Measurements from ENCODE around the gene MAMDC4. TPM values are rescaled to one million over a fixed set of nuclear protein-coding genes. Genes with fewer than 3 reads are reported as not detected.
"Not testable (repeated sequence)": the region's sequence is repeated elsewhere in the genome, so short reads cannot be mapped to it uniquely, and the experiment has no call there.

The MAMDC4 gene
- total RNA-seq, 1 donor from 2014 or later, result 2.9 TPM

DNA sequence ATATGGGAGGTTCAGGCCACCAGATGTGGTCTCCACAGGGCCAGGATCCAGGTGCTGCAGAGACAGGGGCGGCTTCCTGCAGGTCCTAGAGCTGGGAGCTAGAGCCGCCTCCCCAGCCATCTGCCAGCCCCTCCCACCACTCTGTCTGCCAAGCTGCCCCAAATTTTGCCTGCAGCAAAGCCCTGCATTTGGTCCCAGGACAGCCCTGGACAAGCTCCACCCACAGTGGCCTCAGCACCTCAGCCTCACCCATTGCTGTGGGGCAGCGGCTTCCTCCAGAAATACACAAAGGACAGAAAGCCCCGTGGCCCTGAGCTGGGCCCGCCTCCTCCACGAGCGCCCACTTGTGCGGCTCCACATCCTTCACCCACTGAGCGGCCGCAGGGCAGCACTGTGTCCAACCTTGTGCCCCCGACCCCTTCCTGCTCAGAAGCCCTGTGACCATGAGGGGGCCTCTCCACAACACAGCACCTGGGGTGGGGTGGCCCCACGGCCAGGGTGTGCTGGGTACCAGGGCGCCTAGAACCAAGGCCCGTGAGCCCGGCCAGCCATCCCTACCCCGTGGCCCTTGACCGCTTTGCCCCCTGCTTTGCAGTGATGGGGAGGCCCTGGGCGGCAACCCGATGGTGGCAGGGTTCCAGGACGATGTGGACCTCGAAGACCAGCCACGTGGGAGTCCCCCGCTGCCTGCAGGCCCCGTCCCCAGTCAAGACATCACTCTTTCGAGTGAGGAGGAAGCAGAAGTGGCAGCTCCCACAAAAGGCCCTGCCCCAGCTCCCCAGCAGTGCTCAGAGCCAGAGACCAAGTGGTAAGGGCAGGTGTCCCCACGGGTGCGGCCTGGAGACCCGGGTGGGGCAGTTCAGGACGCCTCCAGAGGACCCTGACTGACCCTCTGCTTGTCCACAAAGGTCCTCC is 13.6 kb upstream of the MAMDC4 start:
- DNase-seq (ENCODE audit: low read depth), result no peak

- DNase-seq (ENCODE audit: low read depth), result no peak
Measured at GRCh38 chr9:136839229-136840139, 12.7 kb upstream of the MAMDC4 start.

- DNase-seq (ENCODE audit: low read depth), result no peak
Measured at GRCh38 chr9:136840140-136840876, 11.8 kb upstream of the MAMDC4 start.

GRCh38 chr9:136840877-136841645 is 11.1 kb upstream of the MAMDC4 start:
- DNase-seq (ENCODE audit: low read depth), result peak; percentile 93

DNA sequence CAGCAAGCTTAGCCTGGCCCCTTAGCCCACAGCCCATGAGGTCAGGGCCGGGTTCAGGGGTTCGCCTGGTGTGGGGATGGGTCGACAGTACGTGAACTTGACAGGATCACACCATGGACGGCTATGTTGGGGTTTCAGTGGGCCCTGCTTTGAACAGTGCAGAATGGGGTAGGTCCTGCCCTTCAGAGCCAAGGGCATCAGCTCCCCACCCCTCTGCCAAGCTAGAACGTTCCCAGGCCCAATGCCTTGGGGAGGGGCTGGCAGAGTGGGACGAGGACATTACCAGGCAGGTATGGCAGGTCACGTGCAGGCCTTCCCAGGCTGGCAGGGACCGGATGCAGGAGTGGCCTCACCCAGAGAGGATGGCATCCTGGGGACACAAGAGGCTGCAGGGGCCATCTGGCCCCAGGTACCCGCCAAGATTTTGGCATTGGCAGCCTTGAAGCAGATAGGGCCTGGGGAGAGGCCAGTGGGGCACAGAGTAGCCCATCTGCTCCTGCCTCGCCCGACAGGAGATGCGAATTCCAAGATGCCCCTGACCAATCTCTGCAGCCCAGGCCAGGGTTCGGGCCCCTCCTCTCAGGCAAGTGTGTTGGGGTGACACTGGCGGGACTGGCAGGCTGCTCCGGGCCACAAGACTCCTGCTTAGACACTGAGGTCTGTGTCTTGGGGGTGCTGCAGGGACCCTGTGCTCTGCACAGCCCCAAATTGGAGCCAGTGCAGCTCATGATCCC is 10.3 kb upstream of the MAMDC4 start:
- DNase-seq (ENCODE audit: low read depth), result not testable (repeated sequence)

DNA sequence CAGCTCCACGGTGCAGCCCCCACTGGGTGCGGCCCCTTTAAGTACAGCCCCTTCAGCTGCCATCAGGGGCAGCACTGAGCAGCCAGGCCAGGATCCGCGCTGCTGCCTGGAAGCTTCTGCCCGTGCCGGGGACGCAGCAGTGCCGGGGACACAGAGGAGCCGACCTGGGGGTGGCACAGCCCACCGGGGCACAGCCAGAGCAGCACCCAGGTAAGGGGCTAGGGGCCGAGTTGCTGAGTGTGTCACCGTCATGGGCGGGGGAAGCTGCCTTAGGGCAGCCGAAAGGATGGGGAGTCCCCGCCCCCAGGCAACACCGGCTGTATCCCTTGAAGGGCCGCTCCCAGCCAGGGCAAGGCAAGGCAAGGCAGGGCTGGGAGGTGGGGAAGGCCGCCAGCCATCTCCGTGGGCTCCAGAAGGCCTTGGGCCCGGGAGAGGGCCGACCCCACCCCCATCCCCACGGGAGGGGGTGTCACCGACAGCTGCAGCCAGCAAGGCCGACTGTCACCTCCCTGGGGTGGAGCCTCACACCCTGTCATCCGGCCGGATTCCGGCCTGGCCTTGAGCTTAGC is 9.7 kb upstream of the MAMDC4 start, which contains the start of gene AJM1:
TSS of gene AJM1 (plus strand) at position 99 of the 569 bp plus-strand sequence. CDS start 1,937 bp downstream, outside the sequence.
- DNase-seq (ENCODE audit: low read depth), result peak; percentile 87

DNA sequence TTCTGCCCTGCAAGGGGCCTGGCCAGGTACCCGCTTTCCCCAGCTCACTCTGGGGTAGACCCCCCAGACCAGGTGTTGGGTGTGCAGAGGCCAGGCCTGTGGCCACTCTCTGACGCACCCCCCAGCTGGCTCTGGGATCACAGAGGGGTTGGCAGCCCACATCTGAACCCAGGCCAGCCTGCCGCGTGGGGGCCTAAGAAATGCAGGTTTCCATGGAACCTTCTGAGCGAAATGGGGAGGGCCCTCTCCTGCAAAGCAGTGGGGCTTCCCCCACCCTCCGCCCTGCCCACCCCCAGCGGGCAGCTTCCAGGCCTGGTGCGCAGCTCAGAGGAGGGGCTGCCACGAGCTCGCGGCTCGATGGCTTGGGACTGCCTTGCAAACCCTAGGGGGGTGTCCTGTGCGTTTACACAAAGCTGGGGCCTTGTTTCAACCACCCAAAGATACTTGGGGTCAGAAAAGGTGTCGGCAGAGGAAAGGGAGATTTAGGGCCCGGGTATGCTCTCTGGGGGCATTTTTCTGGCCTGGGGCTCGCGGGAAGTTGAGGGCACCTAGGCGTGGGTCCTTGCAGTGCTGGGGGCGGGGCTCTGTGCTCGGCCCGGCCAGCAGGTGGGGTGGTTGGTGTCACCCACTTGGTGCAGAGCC is 8.9 kb upstream of the MAMDC4 start:
- DNase-seq (ENCODE audit: low read depth), result not testable (repeated sequence)

- not testable (repeated sequence) for DNase-seq (ENCODE audit: low read depth)
Measured at GRCh38 chr9:136843801-136844740, 8.1 kb upstream of the MAMDC4 start.

DNA sequence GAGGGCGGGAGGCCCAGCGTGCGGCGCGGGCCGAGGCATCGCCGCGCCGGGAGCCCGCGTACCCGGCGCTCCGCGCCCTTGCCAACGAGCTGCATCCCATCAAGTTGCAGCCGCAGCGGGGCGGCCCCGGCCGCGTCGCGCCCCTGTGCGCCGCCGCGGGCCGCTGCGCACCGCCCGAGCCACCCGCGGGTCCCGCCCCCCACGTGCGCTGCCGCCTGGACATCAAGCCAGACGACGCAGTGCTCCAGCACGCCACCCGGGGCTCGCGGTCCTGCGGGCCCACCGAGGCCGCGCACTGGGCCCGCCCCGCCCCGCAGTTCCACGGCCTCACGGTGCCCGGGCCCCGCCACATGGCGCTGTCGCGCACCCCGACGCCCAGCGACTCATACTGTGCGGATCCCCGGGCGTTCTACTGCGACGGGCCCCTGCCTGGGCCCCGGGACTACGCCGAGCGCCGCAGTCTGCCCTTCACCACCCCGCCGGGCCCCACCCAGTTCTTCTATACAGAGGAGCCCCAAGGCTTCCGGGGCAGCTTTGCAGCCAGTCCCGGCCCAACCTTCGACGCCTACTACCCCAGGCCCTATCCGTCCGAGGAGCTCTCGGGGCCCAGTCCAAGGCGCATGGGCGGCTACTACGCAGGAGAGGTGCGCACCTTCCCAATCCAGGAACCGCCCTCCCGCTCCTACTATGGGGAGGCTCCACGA is 7.2 kb upstream of the MAMDC4 start:
- no peak for DNase-seq (ENCODE audit: low read depth)

- DNase-seq (ENCODE audit: low read depth), result no peak
Measured at GRCh38 chr9:136845465-136846260, 6.5 kb upstream of the MAMDC4 start.

GRCh38 chr9:136846376-136847087 is 5.6 kb upstream of the MAMDC4 start:
- DNase-seq (ENCODE audit: low read depth), result no peak

GRCh38 chr9:136847088-136847825 is 4.9 kb upstream of the MAMDC4 start:
- no peak for DNase-seq (ENCODE audit: low read depth)

- peak; percentile 85 for DNase-seq (ENCODE audit: low read depth)
Measured at GRCh38 chr9:136847826-136848392, 4.2 kb upstream of the MAMDC4 start.

DNA sequence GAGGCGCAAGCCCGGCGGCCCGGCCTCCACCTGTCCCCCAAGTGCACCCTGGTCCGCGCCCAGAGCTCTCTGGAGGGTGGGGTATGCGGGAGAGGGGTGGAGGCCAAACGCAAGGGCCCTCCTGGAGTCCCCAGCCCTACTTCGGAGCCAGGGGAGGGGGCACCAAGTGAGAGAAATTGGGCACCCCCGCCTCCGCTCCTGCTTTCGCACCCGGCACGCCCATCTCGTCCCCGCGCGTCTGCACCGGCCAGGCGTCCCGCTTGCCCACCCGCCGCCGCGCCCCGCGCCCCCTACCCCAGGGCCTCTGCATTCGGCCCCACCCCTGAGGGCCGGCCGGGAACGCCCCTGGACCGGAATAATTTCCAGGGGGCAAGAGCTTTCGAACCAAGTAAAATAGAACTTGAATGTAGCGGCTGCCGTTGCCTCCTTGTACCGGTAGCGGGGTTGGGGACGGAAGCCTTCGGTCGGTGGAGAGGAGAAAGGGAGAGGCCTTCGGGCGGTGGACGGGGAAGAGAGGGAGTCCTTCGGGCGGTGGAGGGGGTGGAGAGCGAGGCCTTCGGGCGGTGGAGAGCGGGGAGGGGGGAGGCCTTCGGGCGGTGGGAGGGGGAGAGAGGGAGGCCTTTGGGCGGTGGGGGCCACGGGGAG is 3.6 kb upstream of the MAMDC4 start:
- DNase-seq (ENCODE audit: low read depth), result peak; percentile 48
